Kidney capillary endothelial cell (primary cell): Measurements from ENCODE around the gene SMARCD1.

Source experiments
- DNase-seq: peaks from one replicate; pipeline ENCODE4 v3.0.0-alpha.2; 2018; ENCODE audit warnings: low spot score

Gene SMARCD1

DNA sequence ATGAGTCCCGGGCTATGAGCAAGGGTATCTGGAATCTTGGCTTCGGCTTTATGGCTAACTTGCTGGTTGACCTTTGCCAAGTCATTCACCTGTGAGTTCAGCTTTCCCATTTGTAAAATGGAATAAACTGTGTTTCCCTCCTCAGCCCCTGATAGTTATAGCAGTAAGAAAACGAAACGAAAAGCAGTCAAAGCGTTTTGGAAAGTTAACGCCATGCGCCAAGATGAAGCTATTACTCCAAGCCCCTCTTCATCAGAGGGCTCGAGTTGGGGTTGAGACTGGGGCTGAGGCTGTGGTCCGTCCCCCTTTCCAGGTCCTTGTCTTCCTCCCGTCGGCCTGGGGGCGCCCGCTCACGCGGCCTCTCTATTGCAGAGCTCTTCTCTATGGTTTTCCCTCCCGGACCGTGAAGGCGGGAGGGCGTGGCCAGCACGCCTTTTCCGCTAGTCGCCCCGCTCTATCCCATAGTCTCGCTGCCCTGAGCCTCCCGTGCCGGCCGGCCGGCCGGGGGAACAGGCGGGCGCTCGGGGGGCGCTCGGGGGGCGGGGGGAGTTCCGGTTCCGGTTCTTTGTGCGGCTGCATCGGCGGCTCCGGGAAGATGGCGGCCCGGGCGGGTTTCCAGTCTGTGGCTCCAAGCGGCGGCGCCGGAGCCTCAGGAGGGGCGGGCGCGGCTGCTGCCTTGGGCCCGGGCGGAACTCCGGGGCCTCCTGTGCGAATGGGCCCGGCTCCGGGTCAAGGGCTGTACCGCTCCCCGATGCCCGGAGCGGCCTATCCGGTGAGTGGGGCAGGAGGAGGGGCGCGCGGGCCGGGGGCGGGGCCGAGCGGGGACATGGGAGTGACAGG, at the start of gene SMARCD1:
SMARCD1 (plus strand) TSS at position 568 of the 840 bp plus-strand sequence; CDS start at position 596, 28 bp downstream.
- peak; percentile 75 for DNase-seq

DNA sequence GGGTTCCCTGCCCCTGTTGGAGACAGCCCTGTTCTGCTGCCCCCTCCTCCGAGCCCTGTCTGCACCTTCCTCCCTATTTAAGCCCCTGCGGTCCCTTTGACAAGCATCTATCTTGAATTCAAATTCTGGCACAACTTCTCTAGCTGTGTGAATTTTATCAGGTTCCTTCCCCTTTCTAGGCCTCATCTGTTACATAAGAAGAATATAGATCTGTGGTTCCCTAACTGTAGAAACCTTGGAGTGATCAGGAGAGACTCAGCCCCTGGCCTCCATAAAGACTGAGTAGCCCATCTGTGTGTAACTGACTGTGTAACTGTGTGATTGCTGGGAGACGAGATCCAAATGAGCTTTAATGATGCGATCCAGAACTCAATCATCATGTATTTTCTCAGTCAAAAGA, 46.8 kb upstream of the SMARCD1 start:
- no peak for DNase-seq

DNA sequence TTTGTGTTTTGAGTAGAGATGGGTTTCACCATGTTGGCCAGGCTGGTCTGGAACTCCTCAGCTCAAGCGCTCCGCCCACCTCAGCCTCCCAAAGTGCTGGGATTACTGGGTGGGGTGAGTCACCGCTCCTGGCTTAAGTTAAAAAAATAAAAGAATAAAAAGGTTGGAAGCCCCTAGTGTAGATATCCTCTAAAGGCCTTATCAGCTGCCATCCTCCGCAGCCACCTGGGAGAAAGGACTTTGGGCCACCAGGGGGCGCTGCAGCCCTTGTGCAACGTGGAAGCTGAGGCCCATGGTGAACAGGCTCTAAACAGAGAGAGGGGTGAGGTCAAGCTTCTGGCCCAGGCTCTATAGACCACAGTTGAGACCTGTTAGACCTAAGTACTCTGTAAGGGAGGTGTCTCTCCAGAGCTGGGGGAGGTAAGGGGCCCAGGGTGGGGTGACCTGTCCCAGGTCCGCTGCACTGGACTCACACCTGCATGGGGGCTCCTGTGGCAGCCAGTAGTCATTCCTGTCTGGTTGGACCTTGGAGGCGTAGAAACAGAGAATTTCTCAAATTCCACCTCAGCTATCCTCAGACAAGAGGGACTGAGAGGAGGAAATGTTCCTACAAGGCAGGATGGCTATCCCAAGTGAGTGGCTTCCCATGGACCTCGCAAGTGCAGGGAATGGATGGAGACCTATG, 45.8 kb upstream of the SMARCD1 start:
- peak; percentile 75 for DNase-seq

GRCh38 chr12:50040657-50041056, 44.5 kb upstream of the SMARCD1 start:
- no peak for DNase-seq

DNA sequence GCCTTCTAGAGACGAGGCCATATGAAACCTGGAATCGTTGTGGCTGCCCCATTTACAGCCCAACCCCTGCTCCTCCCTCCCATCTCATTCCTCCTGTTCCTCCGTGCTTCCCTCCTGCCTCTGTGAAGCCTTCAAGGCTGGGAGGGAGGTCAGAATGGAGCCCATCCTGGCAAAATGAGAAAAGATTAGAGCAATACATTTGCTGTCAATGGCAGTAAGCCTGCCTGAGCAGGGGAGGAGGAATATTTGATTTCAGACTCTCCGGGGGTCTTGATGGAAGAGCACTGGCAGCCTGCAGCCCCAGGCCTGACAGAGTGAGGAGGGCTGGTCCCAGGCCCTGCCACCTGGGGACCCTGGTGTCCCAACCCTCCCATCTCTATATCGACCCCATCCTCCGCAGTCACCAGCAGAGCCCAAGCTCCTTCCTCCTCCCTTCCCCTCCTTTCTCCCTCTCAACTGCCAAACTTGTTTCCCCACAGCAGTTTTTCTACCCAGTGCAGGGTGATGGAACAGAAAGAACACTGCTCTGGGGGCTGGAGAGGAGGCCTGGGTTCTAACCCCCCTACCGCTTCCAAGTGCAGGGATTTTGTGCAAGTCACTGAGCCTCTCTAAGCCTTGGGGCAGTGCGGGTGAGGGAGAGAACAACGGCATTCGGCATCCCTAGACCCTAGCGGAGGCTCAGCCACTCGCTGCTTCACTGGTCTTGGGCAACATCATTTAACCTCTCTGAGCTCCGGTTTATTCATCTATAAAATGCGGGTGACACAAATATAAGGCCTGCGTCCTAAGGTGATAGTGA, 43.9 kb upstream of the SMARCD1 start:
- DNase-seq = no peak

GRCh38 chr12:50041962-50042361, 43.2 kb upstream of the SMARCD1 start:
- DNase-seq = no peak

DNA sequence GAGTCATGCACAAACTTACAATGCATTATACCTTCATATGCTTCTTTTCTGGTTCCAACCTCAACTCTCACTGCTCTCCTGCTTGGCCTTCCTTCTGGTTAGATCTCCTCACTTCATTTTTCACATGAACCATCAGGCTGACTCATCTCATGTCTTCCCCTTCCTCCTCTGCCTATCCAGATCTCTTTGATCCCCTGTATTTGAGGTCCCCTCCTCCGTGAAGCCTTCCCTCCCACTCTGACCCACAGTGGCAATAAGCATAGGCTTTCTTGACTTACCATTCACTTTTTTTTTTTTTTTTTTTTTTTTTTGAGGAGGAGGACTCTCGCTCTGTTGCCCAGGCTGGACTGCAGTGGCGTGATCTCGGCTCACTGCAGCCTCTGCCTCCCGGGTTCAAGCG, 42.4 kb upstream of the SMARCD1 start:
- DNase-seq = no peak

DNA sequence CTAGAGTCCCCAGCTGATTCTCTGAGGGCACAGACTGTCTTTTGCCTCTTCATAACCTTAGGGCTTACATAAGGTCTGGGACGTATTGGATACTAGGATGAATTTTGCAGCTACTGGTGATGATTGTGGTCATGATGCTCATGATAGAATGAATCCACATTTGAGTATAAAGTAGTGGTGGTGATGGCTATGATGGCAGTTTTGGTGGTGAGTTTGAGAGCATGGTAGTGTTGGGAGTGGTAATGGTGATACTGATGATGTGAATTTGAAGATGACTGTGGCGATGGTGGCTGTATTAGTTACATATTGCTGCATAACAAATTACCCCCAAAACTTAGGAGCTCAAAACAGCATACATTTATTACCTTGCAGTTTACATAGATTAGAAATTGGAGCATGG, 41.8 kb upstream of the SMARCD1 start:
- no peak for DNase-seq

GRCh38 chr12:50043854-50044253, 41.3 kb upstream of the SMARCD1 start:
- DNase-seq = no peak

- no peak for DNase-seq
Observed at GRCh38 chr12:50047693-50048250, 37.4 kb upstream of the SMARCD1 start.

DNA sequence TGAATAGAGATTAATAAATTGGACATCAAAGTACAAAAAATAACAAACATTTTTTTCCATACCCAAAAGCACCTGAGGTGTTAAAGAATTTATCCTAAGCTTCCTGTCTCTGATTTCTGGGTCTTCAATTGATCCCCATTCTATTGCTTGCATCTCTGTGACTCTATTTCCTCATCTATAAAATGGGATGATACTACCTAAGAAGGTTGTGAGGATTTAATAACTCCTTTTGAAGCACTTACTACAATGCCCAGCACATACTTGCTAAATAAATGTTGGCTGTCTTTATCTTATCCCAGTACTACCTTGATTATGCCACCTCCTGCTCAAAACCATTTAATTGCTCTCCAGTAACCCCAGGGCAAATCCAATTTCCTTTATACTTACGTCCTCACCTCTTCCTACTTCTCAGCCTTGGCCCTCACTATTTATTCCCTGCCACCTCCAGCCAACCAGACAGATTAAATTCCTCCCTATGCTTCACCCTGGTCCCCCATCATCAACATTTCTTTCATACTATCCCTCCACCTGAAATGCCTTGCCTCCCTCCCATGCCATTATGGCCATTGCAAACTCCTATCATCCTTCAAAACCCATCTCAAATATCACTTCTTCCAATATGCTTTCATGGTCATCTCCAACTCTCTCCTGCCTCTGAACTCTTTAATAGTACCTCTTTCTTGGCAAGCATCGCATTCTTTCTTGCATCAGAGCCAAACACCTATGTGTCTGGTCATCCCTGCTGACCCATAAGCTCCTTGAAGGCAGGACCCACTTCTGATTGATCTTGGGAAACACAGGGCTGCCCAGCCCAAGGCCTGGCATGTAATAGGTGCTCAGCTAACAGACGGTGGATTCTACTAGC, 35.7 kb upstream of the SMARCD1 start:
- no peak for DNase-seq

DNA sequence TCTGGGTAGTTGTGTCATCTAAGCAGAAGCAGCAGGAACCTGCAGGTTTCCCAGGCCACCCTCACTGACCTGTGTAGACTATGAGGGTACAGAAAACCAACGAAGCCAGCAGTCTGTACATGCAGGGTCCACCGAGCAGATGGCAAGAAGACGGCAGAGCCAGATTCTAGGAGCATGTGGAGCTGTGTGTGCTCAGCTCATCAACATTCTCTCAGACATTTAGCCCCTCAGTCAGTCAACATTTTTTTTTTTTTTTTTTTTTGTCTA, 35.1 kb upstream of the SMARCD1 start:
- no peak for DNase-seq

- DNase-seq = no peak
Observed at GRCh38 chr12:50050410-50051098, 34.6 kb upstream of the SMARCD1 start.

DNA sequence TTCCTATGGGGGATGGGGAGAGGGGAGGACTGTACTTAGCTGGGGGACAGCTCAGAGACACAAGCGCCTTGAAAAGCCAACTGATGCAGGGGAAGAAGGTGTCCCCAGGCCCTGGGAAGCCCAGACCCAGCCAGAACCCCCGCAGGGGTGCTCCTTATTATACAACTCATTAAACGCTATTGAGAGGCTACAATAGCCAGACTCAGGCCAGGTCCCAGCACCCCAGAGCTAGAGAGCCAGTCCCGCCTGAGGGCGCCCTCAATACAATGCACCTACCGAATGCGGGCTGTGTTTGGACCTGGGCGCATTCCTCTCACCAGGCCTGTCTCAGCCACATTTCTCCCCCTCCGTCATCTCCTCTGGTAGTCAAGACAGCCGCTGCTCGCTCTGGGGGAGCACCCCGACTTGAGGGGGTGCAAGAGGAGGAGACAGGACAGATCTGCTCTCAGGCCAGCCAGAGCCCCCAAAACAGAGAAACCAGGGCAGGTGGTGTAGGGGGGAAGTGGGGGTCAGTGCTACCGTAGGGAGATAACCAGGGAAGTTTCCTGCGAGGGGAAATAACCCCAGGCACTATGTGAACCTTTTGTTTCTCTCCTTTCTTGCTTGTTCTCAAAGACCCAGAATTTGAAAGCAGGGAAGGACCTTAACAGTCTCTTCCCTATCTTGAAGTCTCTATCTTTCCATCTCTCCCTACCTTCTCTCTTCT, 33.9 kb upstream of the SMARCD1 start:
- no peak for DNase-seq

- no peak for DNase-seq
Observed at GRCh38 chr12:50052544-50052943, 32.6 kb upstream of the SMARCD1 start.

DNA sequence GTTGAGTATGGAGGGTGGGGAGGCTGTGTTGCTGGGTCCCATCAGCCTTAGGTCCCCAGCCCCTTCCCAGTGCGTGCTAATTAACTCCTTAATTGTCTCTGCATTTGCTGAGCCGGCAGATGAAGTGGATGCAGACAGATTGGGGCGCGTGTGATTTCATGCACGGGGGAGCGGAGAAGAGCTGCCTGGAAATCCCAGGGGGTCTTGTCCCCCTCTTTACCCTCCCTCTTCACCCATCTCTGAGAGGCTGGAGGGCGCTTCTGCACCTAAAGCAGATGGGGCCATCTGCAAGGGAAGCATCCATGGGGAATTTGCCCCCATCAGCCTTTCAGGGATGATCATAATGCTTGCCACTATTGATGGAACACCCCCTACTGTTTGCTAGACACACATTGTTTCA, 32.2 kb upstream of the SMARCD1 start:
- DNase-seq = no peak

- no peak for DNase-seq
Observed at GRCh38 chr12:50053583-50053982, 31.6 kb upstream of the SMARCD1 start.

- peak; percentile 33 for DNase-seq
Observed at GRCh38 chr12:50055831-50056638, 29.1 kb upstream of the SMARCD1 start.

- no peak for DNase-seq
Observed at GRCh38 chr12:50056639-50056976, 28.5 kb upstream of the SMARCD1 start.
